BLaER1 (cell line): ENCODE measurements around the gene CARD9.

ENCODE experiments used
- H3K27ac ChIP-seq: shearing (Covaris generic); formaldehyde crosslinking; 2 replicates; pipeline ENCODE4 v1.8.1; 2022
- H3K27me3 ChIP-seq: shearing (Covaris generic); formaldehyde crosslinking; 2 replicates; pipeline ENCODE4 v1.8.1; 2022
- H3K36me3 ChIP-seq: shearing (Covaris generic); formaldehyde crosslinking; 2 replicates; pipeline ENCODE4 v1.8.1; 2022
- H3K4me1 ChIP-seq: shearing (Covaris generic); formaldehyde crosslinking; 2 replicates; pipeline ENCODE4 v1.8.1; 2022
- H3K4me2 ChIP-seq: shearing (Covaris generic); formaldehyde crosslinking; 2 replicates; pipeline ENCODE4 v1.8.1; 2022
- H3K4me3 ChIP-seq: shearing (Covaris generic); formaldehyde crosslinking; 2 replicates; pipeline ENCODE4 v1.8.1; 2022
- H3K9ac ChIP-seq: shearing (Covaris generic); formaldehyde crosslinking; 2 replicates; pipeline ENCODE4 v1.8.1; 2022
- H3K9me3 ChIP-seq: shearing (Covaris generic); formaldehyde crosslinking; 2 replicates; pipeline ENCODE4 v1.8.1; 2022
- H4K20me1 ChIP-seq: shearing (Covaris generic); formaldehyde crosslinking; 2 replicates; pipeline ENCODE4 v1.8.1; 2022
- Cebpa-rat ChIP-seq: shearing (Covaris generic); IDR thresholded peaks from 2 replicates; pipeline ENCODE4 v1.8.1; 2022

Gene CARD9

GRCh38 chr9:136381966-136382513, 8.6 kb upstream of the CARD9 start:
- Histone ChIP-seq H4K20me1 (peaks cover 43% of the 10 kb centered on the region), H3K36me3 (peaks cover 99% of the 10 kb centered on the region), H3K9me3 (no peaks in the 10 kb centered on the region), H3K27ac (no peak overlapping the region), H3K4me3 (no peak overlapping the region), H3K4me2 (no peak overlapping the region), H3K9ac (no peak overlapping the region), H3K27me3 (no peaks in the 10 kb centered on the region), H3K4me1 (peaks cover 26% of the 10 kb centered on the region)
- no peak for TF ChIP-seq Cebpa-rat

DNA sequence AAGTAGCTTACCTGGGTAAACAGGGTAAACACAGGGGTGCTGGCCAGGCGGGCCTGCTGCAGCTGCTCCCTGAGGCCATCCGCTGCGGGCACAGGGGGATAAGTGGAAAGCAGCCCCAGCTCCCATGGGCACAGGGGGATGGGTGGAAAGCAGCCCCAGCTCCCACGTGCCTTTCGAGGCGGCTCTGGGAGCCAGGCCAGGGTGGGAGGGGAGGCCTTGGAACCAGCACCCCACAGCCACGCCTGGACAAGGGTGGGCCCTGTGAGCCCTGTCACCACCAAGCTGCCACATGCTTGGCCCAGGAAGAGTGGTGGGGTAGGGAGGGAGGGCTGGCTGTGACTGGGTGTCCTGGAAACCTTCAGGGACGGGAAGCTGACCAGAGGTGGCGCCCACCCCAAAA, 7.8 kb upstream of the CARD9 start:
- Histone ChIP-seq H3K9ac (no peak overlapping the region), H3K27me3 (no peaks in the 10 kb centered on the region), H3K36me3 (peaks cover 92% of the 10 kb centered on the region), H3K4me2 (no peak overlapping the region), H3K4me1 (peaks cover 34% of the 10 kb centered on the region), H3K27ac (no peak overlapping the region), H4K20me1 (peaks cover 49% of the 10 kb centered on the region), H3K9me3 (no peaks in the 10 kb centered on the region), H3K4me3 (no peak overlapping the region)
- TF ChIP-seq Cebpa-rat, result no peak

DNA sequence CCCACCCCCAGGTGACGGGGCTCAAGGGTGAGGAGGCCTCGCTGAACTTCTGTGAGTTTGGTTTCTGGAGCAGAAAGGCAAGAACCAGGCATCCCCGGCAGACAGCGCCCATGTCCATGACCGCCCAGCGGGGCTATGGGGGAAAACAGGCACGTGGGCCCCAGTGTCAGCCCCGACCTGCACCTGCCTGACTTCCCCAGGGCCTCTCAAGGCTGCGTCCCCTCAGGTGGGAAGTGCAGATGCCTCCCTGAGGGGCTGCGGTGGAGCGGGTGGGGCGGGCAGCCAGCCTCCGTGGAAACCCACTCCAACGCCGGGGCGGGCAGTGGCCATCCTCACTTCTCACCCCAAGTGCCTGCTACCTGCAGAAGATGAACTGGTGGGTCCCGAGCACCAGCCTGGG, 6.9 kb upstream of the CARD9 start:
- Histone ChIP-seq H3K36me3 (peaks cover 91% of the 10 kb centered on the region), H3K27ac (no peak overlapping the region), H3K27me3 (no peaks in the 10 kb centered on the region), H3K4me1 (peaks cover 39% of the 10 kb centered on the region), H4K20me1 (peaks cover 43% of the 10 kb centered on the region), H3K4me3 (no peak overlapping the region), H3K9me3 (no peaks in the 10 kb centered on the region), H3K9ac (no peak overlapping the region), H3K4me2 (no peak overlapping the region)
- TF ChIP-seq Cebpa-rat, result no peak

GRCh38 chr9:136379891-136380290, 6.4 kb upstream of the CARD9 start:
- H3K9me3 ChIP-seq, result no peaks in the 10 kb centered on the region
- H3K27ac ChIP-seq, result no peak overlapping the region
- peaks cover 89% of the 10 kb centered on the region for H3K36me3 ChIP-seq
- no peak overlapping the region for H3K4me2 ChIP-seq
- peaks cover 38% of the 10 kb centered on the region for H4K20me1 ChIP-seq
- no peak overlapping the region for H3K4me3 ChIP-seq
- peaks cover 34% of the 10 kb centered on the region for H3K4me1 ChIP-seq
- H3K27me3 ChIP-seq, result no peaks in the 10 kb centered on the region
- no peak overlapping the region for H3K9ac ChIP-seq
- no peak for TF ChIP-seq Cebpa-rat

DNA sequence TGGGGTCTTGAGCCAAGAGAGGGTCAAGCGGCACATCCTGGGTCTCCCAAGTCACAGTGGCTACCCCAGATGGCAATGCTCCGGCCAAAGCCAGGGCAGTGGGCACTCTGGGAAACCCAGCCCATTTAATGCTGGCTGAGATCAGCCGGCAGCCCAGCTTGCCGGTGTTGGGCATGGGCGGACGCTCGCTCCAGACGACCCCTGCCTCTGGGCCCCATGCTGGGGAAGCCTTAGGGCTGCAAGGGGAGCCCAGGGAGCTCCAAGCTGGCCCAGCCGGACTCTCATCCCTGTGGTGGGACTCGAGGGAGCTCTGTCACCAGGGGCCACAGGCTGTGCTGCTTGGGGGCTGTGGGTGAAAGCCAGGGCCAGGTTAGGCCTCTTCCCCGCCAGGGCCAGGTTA, 5.9 kb upstream of the CARD9 start:
- TF ChIP-seq Cebpa-rat, result no peak
- Histone ChIP-seq H3K4me2 (no peak overlapping the region), H4K20me1 (peaks cover 33% of the 10 kb centered on the region), H3K4me1 (peaks cover 32% of the 10 kb centered on the region), H3K27ac (no peak overlapping the region), H3K36me3 (peaks cover 85% of the 10 kb centered on the region), H3K9me3 (no peaks in the 10 kb centered on the region), H3K4me3 (no peak overlapping the region), H3K27me3 (no peaks in the 10 kb centered on the region), H3K9ac (no peak overlapping the region)

GRCh38 chr9:136379003-136379287, 5.5 kb upstream of the CARD9 start:
- TF ChIP-seq Cebpa-rat, result no peak
- Histone ChIP-seq H3K4me3 (no peak overlapping the region), H3K4me2 (no peak overlapping the region), H3K27me3 (no peaks in the 10 kb centered on the region), H3K9me3 (no peaks in the 10 kb centered on the region), H3K9ac (no peak overlapping the region), H3K27ac (no peak overlapping the region), H3K36me3 (peaks cover 80% of the 10 kb centered on the region), H3K4me1 (peaks cover 34% of the 10 kb centered on the region), H4K20me1 (peaks cover 33% of the 10 kb centered on the region)

GRCh38 chr9:136378170-136379002, 4.9 kb upstream of the CARD9 start:
- Histone ChIP-seq H3K4me2 (no peak overlapping the region), H3K4me1 (peaks cover 40% of the 10 kb centered on the region), H3K27ac (peak overlapping the region; percentile 70; the same call in 1 of the 2 replicates), H4K20me1 (peaks cover 33% of the 10 kb centered on the region), H3K27me3 (no peaks in the 10 kb centered on the region), H3K36me3 (peaks cover 74% of the 10 kb centered on the region), H3K4me3 (no peak overlapping the region), H3K9ac (no peak overlapping the region), H3K9me3 (no peaks in the 10 kb centered on the region)
- TF ChIP-seq Cebpa-rat, result no peak

DNA sequence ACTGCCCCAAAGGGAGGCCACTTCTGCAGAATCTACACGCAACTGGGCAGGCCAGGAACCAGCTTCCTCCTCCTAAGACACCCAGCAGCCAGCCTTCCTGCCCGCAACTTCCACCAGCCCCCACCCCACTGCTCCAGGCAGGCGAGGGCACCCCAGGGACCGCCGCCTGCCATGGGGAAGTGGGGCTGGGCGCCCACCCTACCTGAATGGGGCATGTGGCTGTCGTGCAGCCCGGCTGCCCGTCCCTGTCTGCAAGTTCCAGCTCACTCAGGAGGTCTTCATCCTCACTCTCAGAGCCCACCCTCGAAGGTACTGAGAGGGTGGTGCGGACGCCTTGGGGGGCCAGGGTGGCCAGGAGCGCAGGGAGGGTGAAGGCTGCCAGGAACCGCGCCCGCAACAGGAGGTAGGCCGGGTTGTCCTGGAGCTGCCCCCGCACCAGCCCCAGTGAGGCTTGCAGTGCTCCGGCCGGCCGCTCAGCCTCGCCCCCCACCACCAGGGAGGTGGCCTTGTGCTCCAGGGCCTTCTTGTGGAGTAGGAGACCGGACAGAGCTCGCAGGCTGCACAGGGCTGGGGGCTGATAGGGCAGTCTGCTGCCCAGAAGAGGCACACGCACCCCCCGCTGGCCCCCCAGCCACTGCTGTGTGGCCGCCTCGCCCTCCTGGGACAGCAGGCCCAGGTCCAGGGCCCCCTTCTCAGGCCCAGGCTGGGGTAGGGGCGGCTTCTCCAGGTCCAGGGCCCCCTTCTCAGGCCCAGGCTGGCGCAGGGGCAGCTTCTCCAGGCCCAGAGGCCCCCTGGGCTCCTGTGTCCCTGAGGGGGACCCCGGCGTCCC, 4.1 kb upstream of the CARD9 start:
- H3K27me3 ChIP-seq, result no peaks in the 10 kb centered on the region
- H3K4me3 ChIP-seq, result no peak overlapping the region
- no peaks in the 10 kb centered on the region for H3K9me3 ChIP-seq
- peaks cover 66% of the 10 kb centered on the region for H3K36me3 ChIP-seq
- peak overlapping the region; percentile 70 for H3K27ac ChIP-seq
- H3K4me1 ChIP-seq, result peaks cover 48% of the 10 kb centered on the region
- TF ChIP-seq Cebpa-rat, result no peak
- peak overlapping the region; percentile 51 for H3K9ac ChIP-seq
- peak overlapping the region; percentile 85 for H3K4me2 ChIP-seq
- H4K20me1 ChIP-seq, result peaks cover 26% of the 10 kb centered on the region

DNA sequence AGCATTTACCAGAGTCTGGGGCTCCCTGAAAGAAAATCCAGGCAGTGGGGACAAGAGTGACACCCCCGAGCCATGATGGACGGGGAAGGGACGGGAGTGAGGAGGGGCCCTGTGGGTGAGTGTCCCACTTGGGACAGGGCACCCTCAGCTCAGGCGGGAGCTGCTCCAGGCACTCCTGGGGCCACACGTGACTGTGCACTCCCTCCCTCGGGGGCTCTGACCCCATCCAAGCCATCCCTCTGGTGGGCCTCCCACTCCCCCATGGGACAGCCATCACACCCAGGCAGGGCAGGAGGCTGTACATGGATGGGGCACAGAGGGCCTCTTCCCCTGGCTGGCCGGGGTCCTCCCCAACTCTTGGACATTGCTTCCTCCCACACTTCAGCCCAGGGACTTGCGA, 3.0 kb upstream of the CARD9 start:
- Histone ChIP-seq H3K9ac (peak overlapping the region; percentile 51), H3K36me3 (peaks cover 55% of the 10 kb centered on the region), H3K27me3 (no peaks in the 10 kb centered on the region), H3K9me3 (no peaks in the 10 kb centered on the region), H3K4me1 (peaks cover 59% of the 10 kb centered on the region), H3K27ac (peak overlapping the region; percentile 70), H3K4me2 (peak overlapping the region; percentile 85), H4K20me1 (peaks cover 17% of the 10 kb centered on the region; the same call in 1 of the 2 replicates), H3K4me3 (no peak overlapping the region)
- no peak for TF ChIP-seq Cebpa-rat

DNA sequence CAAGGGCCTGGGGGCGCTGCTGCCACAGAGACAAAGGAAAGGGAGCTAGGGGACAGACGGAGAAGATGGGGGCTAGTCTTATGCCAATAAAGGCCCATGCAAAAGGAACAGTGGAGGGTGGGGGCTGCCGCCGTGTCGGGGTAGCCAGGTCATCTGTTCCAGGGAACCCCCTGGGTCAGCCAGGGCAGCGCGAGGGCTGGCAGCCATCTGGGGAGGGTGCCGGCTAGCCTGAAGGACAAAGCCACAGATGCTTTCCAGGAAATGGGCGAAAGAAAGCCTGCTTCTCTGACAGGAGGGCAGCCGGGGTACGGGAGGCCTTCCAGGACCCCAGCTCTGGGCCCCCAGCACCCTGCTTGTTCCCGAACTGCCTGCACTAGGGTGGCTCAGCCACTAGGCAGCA, 1.6 kb upstream of the CARD9 start:
- peak overlapping the region; percentile 94; the same call in 1 of the 2 replicates for H3K27ac ChIP-seq
- no peaks in the 10 kb centered on the region for H3K27me3 ChIP-seq
- peaks cover 17% of the 10 kb centered on the region; the same call in 1 of the 2 replicates for H4K20me1 ChIP-seq
- H3K9me3 ChIP-seq, result no peaks in the 10 kb centered on the region
- no peak overlapping the region for H3K4me3 ChIP-seq
- no peak overlapping the region for H3K4me2 ChIP-seq
- H3K36me3 ChIP-seq, result peaks cover 52% of the 10 kb centered on the region
- TF ChIP-seq Cebpa-rat, result no peak
- H3K4me1 ChIP-seq, result peaks cover 73% of the 10 kb centered on the region
- no peak overlapping the region for H3K9ac ChIP-seq
